Prostate gland (tissue), 2 donors: ENCODE data around the gene RALGPS2.

Experiments
- CTCF ChIP-seq, 4 experiments: fragments of 200-600 bp in 2 of 4; fragments of 450-650 bp in 2 of 4; sonication (generic) in 2 of 4; IDR thresholded peaks; 1 replicate in 3 of 4; 2 replicates in 1 of 4; pipeline ENCODE4 v1.5.1; 2016 to 2019; ENCODE audit warnings: antibody characterized with exemption in 4 of 4, mild to moderate bottlenecking in 2 of 4, moderate library complexity in 2 of 4
- POLR2A ChIP-seq: fragments of 450-650 bp; IDR thresholded peaks from one replicate; pipeline ENCODE4 v1.6.1; 2016; ENCODE audit warnings: antibody characterized with exemption, mild to moderate bottlenecking
- POLR2AphosphoS5 ChIP-seq: sonication (generic); formaldehyde crosslinking; IDR thresholded peaks from one replicate; pipeline ENCODE4 v1.6.1; 2017; ENCODE audit warnings: antibody characterized with exemption

- TF ChIP-seq CTCF (IDR thresholded peaks at IDR 0.05): no peak
- TF ChIP-seq POLR2AphosphoS5: no peak
- TF ChIP-seq POLR2A: no peak
These were observed 143.7 kb downstream of the RALGPS2 start for GRCh38 chr1:178868706-178869105.
